ENCODE results near the gene ADGRL4. TPM values are rescaled to one million over a fixed set of nuclear protein-coding genes. Genes with fewer than 3 reads are reported as not detected.

ADGRL4 gene
- total RNA-seq, 1 donor, result 16.6 TPM

- peak overlapping the region; percentile 73 for H3K27ac ChIP-seq (ENCODE audit: low read depth, low read length)
- peak overlapping the region; percentile 91 for H3K4me2 ChIP-seq (ENCODE audit: insufficient read depth, low read length)
- H4K20me1 ChIP-seq (ENCODE audit: insufficient read depth, low read length), result no peaks in the 10 kb centered on the region
- H3K36me3 ChIP-seq (ENCODE audit: insufficient read depth, low read length), result no peaks in the 10 kb centered on the region
- H2AFZ ChIP-seq (ENCODE audit: low read length), result peak overlapping the region; percentile 94
- no peaks in the 10 kb centered on the region for H3K27me3 ChIP-seq (ENCODE audit: insufficient read depth, low read length)
- peaks cover 33% of the 10 kb centered on the region for H3K79me2 ChIP-seq (ENCODE audit: insufficient read depth, low read length)
- H3K4me3 ChIP-seq (ENCODE audit: insufficient read depth, low read length), result peak overlapping the region; percentile 83
- no peak for TF ChIP-seq CTCF (IDR thresholded peaks at IDR 0.05; ENCODE audit: extremely low read depth, low read depth, low read length)
- H3K9me3 ChIP-seq (ENCODE audit: low read depth, low read length), result no peaks in the 10 kb centered on the region
- peaks cover 11% of the 10 kb centered on the region for H3K4me1 ChIP-seq (ENCODE audit: insufficient read depth, low read length)
- no peak for DNase-seq (ENCODE audit: insufficient read length, low spot score, missing footprints)
Observed at GRCh38 chr1:79005945-79006344, 585 bp downstream of the ADGRL4 start.

- Histone ChIP-seq H3K9me3 (ENCODE audit: low read depth, low read length) (no peaks in the 10 kb centered on the region), H3K27ac (ENCODE audit: low read depth, low read length) (no peak overlapping the region), H2AFZ (ENCODE audit: low read length) (no peak overlapping the region), H3K4me2 (ENCODE audit: insufficient read depth, low read length) (peak overlapping the region; percentile 91), H3K36me3 (ENCODE audit: insufficient read depth, low read length) (no peaks in the 10 kb centered on the region), H4K20me1 (ENCODE audit: insufficient read depth, low read length) (no peaks in the 10 kb centered on the region), H3K79me2 (ENCODE audit: insufficient read depth, low read length) (peaks cover 33% of the 10 kb centered on the region), H3K4me3 (ENCODE audit: insufficient read depth, low read length) (no peak overlapping the region), H3K4me1 (ENCODE audit: insufficient read depth, low read length) (peaks cover 11% of the 10 kb centered on the region), H3K27me3 (ENCODE audit: insufficient read depth, low read length) (no peaks in the 10 kb centered on the region)
- TF ChIP-seq CTCF (IDR thresholded peaks at IDR 0.05; ENCODE audit: extremely low read depth, low read depth, low read length), result no peak
- no peak for DNase-seq (ENCODE audit: insufficient read length, low spot score, missing footprints)
Observed at GRCh38 chr1:79004916-79005315, 1.6 kb downstream of the ADGRL4 start.

- TF ChIP-seq CTCF (IDR thresholded peaks at IDR 0.05; ENCODE audit: extremely low read depth, low read depth, low read length), result no peak
- no peaks in the 10 kb centered on the region for H3K79me2 ChIP-seq (ENCODE audit: insufficient read depth, low read length)
- H2AFZ ChIP-seq (ENCODE audit: low read length), result no peak overlapping the region
Observed at GRCh38 chr1:78996791-78997190, 9.7 kb downstream of the ADGRL4 start.

GRCh38 chr1:78987042-78987441 lies 19.5 kb downstream of the ADGRL4 start:
- DNase-seq (ENCODE audit: insufficient read length, low spot score, missing footprints), result no peak
- no peak overlapping the region for H3K4me2 ChIP-seq (ENCODE audit: insufficient read depth, low read length)
- H3K4me3 ChIP-seq (ENCODE audit: insufficient read depth, low read length), result no peak overlapping the region
- H3K9me3 ChIP-seq (ENCODE audit: low read depth, low read length), result no peaks in the 10 kb centered on the region
- no peak overlapping the region for H3K27ac ChIP-seq (ENCODE audit: low read depth, low read length)
- no peak for TF ChIP-seq CTCF (IDR thresholded peaks at IDR 0.05; ENCODE audit: extremely low read depth, low read depth, low read length)
- H3K27me3 ChIP-seq (ENCODE audit: insufficient read depth, low read length), result no peaks in the 10 kb centered on the region
- H2AFZ ChIP-seq (ENCODE audit: low read length), result no peak overlapping the region
- H3K79me2 ChIP-seq (ENCODE audit: insufficient read depth, low read length), result no peaks in the 10 kb centered on the region
- H4K20me1 ChIP-seq (ENCODE audit: insufficient read depth, low read length), result no peaks in the 10 kb centered on the region
- H3K36me3 ChIP-seq (ENCODE audit: insufficient read depth, low read length), result no peaks in the 10 kb centered on the region
- no peaks in the 10 kb centered on the region for H3K4me1 ChIP-seq (ENCODE audit: insufficient read depth, low read length)

More at GRCh38 chr1:78996791-78997190, 9.7 kb downstream of the ADGRL4 start:
- Histone ChIP-seq H3K27me3 (ENCODE audit: insufficient read depth, low read length) (no peaks in the 10 kb centered on the region), H3K27ac (ENCODE audit: low read depth, low read length) (no peak overlapping the region), H3K4me3 (ENCODE audit: insufficient read depth, low read length) (no peak overlapping the region), H3K4me1 (ENCODE audit: insufficient read depth, low read length) (no peaks in the 10 kb centered on the region), H3K9me3 (ENCODE audit: low read depth, low read length) (no peaks in the 10 kb centered on the region), H3K4me2 (ENCODE audit: insufficient read depth, low read length) (no peak overlapping the region), H3K36me3 (ENCODE audit: insufficient read depth, low read length) (no peaks in the 10 kb centered on the region), H4K20me1 (ENCODE audit: insufficient read depth, low read length) (no peaks in the 10 kb centered on the region)
- no peak for DNase-seq (ENCODE audit: insufficient read length, low spot score, missing footprints)
